Suprapubic skin (tissue), 4 donors: ENCODE data around the gene KNOP1. TPM values are rescaled to one million over a fixed set of nuclear protein-coding genes. Genes with fewer than 3 reads are reported as not detected.

Source experiments
- DNase-seq, 2 donors: peaks; one replicate each; pipeline ENCODE4 v3.0.0-alpha.2; 2019; ENCODE audit warnings: low spot score in 2 of 2
- H3K27ac ChIP-seq: fragments of 200-600 bp; sonication (generic); one replicate; pipeline ENCODE4 v1.5.1; 2019
- H3K27me3 ChIP-seq: fragments of 200-600 bp; sonication (generic); one replicate; pipeline ENCODE4 v1.5.1; 2019
- H3K36me3 ChIP-seq: fragments of 200-600 bp; sonication (generic); one replicate; pipeline ENCODE4 v1.5.1; 2019
- H3K4me1 ChIP-seq: fragments of 200-600 bp; sonication (generic); one replicate; pipeline ENCODE4 v1.5.1; 2019
- H3K4me3 ChIP-seq: fragments of 200-600 bp; sonication (generic); one replicate; pipeline ENCODE4 v1.5.1; 2019; ENCODE audit warnings: mild to moderate bottlenecking
- H3K9me3 ChIP-seq: fragments of 200-600 bp; sonication (generic); one replicate; pipeline ENCODE4 v1.5.1; 2019
- EP300 ChIP-seq: sonication (generic); formaldehyde crosslinking; IDR thresholded peaks from one replicate; pipeline ENCODE4 v1.6.1; 2017; ENCODE audit warnings: antibody characterized with exemption
- POLR2A ChIP-seq, 2 donors: fragments of 450-650 bp; IDR thresholded peaks; one replicate each; pipeline ENCODE4 v1.6.1; 2017; ENCODE audit warnings: antibody characterized with exemption in 2 of 2, mild to moderate bottlenecking in 2 of 2, moderate library complexity in 2 of 2
- POLR2AphosphoS5 ChIP-seq, 3 donors: sonication (generic); formaldehyde crosslinking; IDR thresholded peaks; one replicate each; pipeline ENCODE4 v1.6.1; 2017; ENCODE audit warnings: antibody characterized with exemption in 3 of 3
- WGBS: methylation state at CpG from one replicate; pipeline ENCODE4 v1.1.5; 2018; 5-methylcytosine and 5-hydroxymethylcytosine counted together
- total RNA-seq, 4 donors: library from RNA; depleted of rRNA; stranded (reverse); fragments of >200 nt; gene quantifications; one replicate each; pipeline ENCODE4 v1.1.0, GENCODE V29; 2016
- TF ChIP-seq, protein P1 (sequence below), 2 donors: fragments of 200-600 bp in 1 of 2; fragments of 450-650 bp in 1 of 2; sonication (generic) in 1 of 2; IDR thresholded peaks; one replicate each; pipeline ENCODE4 v1.5.1; 2016 to 2019; ENCODE audit warnings: antibody characterized with exemption in 2 of 2, mild to moderate bottlenecking in 1 of 2, moderate library complexity in 1 of 2

The KNOP1 gene
- total RNA-seq, 4 donors from 2014 or later: 7.9 to 22.8 (median 19.5) TPM

DNA sequence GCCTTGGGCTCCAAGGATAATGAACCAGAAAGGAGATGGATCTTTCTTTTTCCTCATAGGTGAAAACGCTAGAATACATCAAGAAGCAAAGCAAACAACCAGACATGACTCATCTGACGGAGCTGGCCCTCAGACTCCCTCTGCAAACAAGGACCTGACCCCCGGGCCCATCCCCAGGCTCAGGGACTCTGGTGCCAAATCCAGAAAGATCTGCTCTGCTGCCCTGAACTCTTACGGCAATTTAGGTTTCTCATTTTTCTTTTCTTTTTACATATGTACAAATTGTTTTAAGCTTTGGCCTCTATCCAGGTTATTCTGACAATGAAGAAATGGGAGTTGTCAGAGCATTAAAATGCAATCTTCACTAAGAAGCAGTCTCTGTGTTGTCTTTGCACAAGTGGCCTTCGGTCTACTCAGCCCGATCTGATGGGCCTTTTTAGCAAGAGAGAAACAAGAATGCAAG, 17.7 kb downstream of the KNOP1 start:
- no peaks in the 10 kb centered on the region for H3K27me3 ChIP-seq
- 54% methylated on average over 6 of the region's 6 CpGs for WGBS
- H3K4me3 ChIP-seq: no peak overlapping the region
- no peak for DNase-seq
- peak overlapping the region; percentile 48 for H3K27ac ChIP-seq
- peaks cover 41% of the 10 kb centered on the region for H3K36me3 ChIP-seq
- H3K9me3 ChIP-seq: no peaks in the 10 kb centered on the region
- no peak for TF ChIP-seq POLR2A (IDR thresholded peaks at IDR 0.05)
- TF ChIP-seq EP300: no peak
- TF ChIP-seq POLR2AphosphoS5 (IDR thresholded peaks at IDR 0.05): no peak
- TF ChIP-seq, protein P1, sequence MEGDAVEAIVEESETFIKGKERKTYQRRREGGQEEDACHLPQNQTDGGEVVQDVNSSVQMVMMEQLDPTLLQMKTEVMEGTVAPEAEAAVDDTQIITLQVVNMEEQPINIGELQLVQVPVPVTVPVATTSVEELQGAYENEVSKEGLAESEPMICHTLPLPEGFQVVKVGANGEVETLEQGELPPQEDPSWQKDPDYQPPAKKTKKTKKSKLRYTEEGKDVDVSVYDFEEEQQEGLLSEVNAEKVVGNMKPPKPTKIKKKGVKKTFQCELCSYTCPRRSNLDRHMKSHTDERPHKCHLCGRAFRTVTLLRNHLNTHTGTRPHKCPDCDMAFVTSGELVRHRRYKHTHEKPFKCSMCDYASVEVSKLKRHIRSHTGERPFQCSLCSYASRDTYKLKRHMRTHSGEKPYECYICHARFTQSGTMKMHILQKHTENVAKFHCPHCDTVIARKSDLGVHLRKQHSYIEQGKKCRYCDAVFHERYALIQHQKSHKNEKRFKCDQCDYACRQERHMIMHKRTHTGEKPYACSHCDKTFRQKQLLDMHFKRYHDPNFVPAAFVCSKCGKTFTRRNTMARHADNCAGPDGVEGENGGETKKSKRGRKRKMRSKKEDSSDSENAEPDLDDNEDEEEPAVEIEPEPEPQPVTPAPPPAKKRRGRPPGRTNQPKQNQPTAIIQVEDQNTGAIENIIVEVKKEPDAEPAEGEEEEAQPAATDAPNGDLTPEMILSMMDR (IDR thresholded peaks at IDR 0.05): no peak
- H3K4me1 ChIP-seq: peaks cover 63% of the 10 kb centered on the region

DNA sequence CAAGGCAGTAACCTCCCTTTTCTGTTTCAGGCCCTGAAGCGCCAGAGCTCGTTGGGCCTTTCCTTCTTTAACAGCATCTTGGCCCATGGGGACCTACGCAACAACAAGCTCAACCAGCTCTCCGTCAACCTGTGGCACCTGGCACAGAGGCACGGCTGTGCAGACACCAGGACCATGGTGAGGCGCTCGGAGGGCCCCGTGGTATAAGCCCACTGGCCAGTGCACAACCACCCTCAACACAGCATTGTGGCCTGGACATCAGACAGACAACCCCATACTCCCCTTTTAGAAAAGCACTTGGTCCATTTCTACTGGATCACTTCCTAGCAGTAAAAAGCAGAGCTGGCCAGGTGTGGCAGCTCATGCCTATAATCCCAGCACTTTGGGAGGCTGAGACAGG, 18.6 kb downstream of the KNOP1 start:
- H3K36me3 ChIP-seq: peaks cover 32% of the 10 kb centered on the region
- no peak overlapping the region for H3K4me3 ChIP-seq
- TF ChIP-seq EP300: no peak
- TF ChIP-seq POLR2A (IDR thresholded peaks at IDR 0.05): no peak
- no peak for TF ChIP-seq POLR2AphosphoS5 (IDR thresholded peaks at IDR 0.05)
- TF ChIP-seq, protein P1 (IDR thresholded peaks at IDR 0.05): no peak
- no peak for DNase-seq
- 80% methylated on average over 1 of the region's 8 CpGs for WGBS
- peak overlapping the region; percentile 3 for H3K27ac ChIP-seq
- no peaks in the 10 kb centered on the region for H3K27me3 ChIP-seq
- H3K4me1 ChIP-seq: peaks cover 59% of the 10 kb centered on the region
- H3K9me3 ChIP-seq: no peaks in the 10 kb centered on the region

DNA sequence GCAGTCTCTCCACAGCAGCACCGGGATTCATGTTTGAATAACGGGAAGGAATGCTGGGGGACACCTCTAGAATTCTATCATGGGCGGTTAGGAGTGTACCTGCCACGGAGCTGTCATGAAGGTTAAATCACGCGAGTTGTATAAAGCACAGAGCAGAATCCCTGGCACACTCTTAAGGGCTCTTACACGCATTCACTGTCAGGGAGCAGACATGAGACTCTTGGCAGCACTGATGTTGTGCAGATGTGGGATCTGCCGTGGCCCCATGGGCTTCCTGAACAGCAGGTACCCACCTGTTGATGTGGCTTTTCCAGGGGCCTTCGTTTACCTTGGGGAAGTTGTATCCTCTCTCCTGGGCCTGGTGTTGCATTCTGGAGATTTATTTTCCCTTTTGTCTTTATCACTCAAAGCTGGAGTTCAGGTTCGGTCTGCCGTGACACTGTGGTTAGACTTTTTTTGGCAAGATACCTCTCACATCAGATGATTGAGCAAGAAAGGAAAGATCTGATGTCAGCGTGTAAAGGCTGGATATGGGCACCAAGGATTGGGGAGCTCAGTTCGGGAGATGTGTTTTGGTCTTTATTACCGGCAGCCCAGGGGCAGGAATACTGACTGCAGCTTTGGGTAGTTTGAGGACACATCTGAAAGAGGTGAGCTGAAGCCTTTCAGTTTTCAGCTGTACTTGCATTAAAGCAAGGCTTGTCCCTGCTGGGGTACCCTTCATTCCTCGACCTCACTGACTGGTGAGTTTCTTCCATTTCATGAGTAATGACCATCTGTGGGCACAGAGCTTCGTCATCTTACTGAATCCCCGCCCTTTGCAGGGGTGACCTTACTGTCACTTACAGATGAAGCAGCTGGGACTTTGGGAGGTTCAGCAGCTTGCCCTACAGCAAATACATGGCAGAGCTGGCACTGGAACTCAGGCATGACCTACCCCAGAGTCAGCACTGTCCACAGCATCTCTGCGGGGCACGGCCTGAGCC, 19.3 kb downstream of the KNOP1 start:
- 78% methylated on average over 17 of the region's 19 CpGs for WGBS
- no peak for DNase-seq
- no peaks in the 10 kb centered on the region for H3K27me3 ChIP-seq
- H3K36me3 ChIP-seq: peaks cover 27% of the 10 kb centered on the region
- peaks cover 56% of the 10 kb centered on the region for H3K4me1 ChIP-seq
- no peaks in the 10 kb centered on the region for H3K9me3 ChIP-seq
- peak overlapping the region; percentile 85 for H3K27ac ChIP-seq
- H3K4me3 ChIP-seq: no peak overlapping the region
- TF ChIP-seq POLR2AphosphoS5 (IDR thresholded peaks at IDR 0.05) (peak in 1 of 3 donors; percentile 34), POLR2A (IDR thresholded peaks at IDR 0.05) (no peak)
- TF ChIP-seq, protein P1 (IDR thresholded peaks at IDR 0.05): no peak

DNA sequence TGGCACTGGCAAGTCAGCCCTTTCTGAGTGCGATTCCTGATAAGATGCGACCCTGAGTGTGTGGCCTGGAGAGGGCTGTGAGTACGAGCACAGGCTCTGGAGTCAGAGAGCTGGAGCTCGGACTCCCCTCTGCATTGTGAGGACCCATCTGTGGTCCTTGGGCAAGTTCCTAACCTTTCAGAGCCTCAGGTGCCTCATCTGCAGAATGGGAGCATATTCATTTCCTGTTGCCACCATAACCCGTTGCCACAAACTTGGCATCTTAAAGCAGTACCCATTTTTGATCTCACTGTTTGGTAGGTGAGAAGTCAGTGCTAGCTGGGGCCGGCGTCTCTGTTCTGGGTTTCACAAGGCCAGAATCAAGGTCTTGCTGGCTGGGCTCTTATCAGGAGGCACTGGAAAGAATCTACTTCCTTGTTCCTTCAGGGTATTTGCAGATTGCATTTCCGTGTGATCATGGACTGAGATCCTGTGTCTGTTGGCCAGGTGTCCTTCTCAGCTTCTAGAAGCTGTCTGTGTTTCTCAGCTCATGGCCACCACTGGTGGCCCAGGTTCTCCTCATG, 20.2 kb downstream of the KNOP1 start:
- H3K36me3 ChIP-seq: peaks cover 26% of the 10 kb centered on the region
- TF ChIP-seq POLR2A (IDR thresholded peaks at IDR 0.05) (no peak), EP300 (no peak), POLR2AphosphoS5 (IDR thresholded peaks at IDR 0.05) (no peak)
- TF ChIP-seq, protein P1 (IDR thresholded peaks at IDR 0.05): no peak
- H3K4me3 ChIP-seq: no peak overlapping the region
- peak overlapping the region; percentile 85 for H3K27ac ChIP-seq
- no peak for DNase-seq
- H3K4me1 ChIP-seq: peaks cover 54% of the 10 kb centered on the region
- 78% methylated on average over 8 of the region's 8 CpGs for WGBS
- no peaks in the 10 kb centered on the region for H3K9me3 ChIP-seq
- H3K27me3 ChIP-seq: no peaks in the 10 kb centered on the region

DNA sequence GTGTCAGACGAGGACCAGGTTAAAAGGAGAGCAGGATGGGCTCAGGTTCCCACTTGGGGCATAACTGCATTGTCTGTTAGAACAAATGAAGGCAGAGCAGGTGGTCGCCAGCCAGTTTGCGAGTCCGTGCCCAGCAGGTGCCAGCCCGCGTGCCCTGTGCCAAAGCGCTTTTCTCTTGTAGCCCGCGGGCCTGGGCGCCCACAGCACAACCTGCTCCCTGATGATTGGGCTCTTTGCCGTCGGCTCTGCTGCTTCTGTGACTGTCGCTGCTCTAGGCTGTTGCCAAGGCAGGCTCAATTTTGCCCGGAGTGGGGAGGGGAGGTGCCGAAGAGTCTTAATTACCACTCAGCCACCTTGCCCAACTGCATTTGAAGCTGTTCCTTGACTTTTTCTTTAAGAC, 21.1 kb downstream of the KNOP1 start:
- no peak overlapping the region for H3K4me3 ChIP-seq
- peaks cover 54% of the 10 kb centered on the region for H3K4me1 ChIP-seq
- DNase-seq: no peak
- H3K9me3 ChIP-seq: no peaks in the 10 kb centered on the region
- H3K27me3 ChIP-seq: no peaks in the 10 kb centered on the region
- TF ChIP-seq POLR2AphosphoS5 (IDR thresholded peaks at IDR 0.05): no peak
- TF ChIP-seq POLR2A (IDR thresholded peaks at IDR 0.05): no peak
- H3K36me3 ChIP-seq: peaks cover 20% of the 10 kb centered on the region
- 70% methylated on average over 15 of the region's 15 CpGs for WGBS
- H3K27ac ChIP-seq: peak overlapping the region; percentile 85
